Stimulated activated CD8-positive, alpha-beta memory T cell treated with anti-CD3 and anti-CD28 coated beads, Interleukin-15, amount 100 ng/mL, for 1 hour (primary cell): ENCODE measurements around the gene RSPO3.

Experiments used
- DNase-seq: peaks from one replicate; pipeline ENCODE4 v3.0.0-alpha.2; 2020; ENCODE audit warnings: low read depth

The RSPO3 gene

DNA sequence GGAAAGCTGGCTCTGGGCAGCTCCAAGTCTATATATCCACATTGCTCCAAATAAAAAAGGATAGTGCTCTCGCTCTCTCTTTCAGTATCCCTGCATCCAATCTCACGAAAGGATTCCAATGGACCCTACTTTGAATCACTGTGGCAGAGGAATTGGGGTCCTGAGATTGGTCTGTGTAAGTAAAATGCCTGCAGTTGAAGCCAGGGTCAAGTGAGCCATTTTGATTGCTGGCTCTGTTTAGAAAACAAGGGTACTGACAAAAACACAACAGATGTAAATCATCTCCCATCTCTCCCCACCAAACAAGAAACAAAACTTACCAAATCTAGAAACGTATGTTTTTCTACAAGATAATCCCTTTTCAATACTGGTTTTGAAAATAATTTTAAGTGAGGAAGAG lies 45.6 kb downstream of the RSPO3 start:
- no peak for DNase-seq

DNA sequence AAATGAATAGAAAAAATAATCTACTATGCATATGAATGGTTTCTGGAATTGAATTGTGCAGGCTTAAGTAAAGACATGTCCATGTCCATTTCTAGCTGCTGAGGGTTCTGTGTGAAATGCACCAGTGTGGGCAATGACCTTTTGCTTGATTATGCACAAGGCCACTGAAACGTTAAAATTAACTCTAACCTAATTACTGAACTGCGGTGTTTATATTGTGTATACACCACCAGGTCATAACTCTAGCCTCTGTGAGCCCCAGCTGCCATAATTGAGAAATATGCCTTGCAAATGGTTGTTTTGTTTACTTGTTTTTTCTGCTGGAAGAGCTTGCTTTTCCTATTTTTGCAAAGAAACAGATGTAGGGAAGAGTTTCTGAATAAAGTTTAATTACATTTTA lies 46.1 kb downstream of the RSPO3 start:
- no peak for DNase-seq

DNA sequence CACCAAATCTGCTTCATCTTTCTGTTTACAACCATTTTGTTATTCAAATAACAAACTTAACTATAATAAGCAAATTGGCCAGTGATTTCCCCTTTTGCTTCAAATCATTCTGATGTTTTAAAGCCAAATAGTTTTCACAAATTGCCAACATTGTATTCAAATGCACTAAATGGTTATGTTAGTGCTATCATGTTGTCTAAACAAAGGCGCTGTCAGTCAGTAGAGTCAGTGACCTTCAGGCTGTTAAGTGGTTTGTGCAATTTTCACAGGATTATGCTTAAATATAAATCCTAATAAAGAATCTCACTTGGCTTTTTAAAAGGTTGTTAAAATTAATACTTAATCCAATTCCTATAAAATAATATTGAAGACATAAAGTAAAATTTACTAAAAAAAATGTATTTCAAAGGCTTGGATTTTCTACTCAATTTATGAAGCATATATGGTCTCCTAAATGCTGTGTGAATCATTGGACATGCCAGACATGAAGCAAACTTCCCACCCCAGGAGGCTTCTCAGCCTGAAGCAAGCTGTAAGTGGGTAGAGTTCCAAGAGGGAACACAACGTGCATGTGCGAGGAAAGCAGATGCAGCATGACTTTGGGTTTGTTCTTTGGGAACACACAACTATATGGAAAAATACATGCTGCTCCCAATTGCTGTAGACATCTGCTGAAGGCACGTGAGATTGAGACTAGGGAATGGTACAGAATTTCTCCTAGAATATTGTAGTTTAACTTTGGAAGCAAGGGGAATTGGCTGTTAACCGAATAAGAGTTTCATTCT lies 54.9 kb downstream of the RSPO3 start:
- DNase-seq = no peak

DNA sequence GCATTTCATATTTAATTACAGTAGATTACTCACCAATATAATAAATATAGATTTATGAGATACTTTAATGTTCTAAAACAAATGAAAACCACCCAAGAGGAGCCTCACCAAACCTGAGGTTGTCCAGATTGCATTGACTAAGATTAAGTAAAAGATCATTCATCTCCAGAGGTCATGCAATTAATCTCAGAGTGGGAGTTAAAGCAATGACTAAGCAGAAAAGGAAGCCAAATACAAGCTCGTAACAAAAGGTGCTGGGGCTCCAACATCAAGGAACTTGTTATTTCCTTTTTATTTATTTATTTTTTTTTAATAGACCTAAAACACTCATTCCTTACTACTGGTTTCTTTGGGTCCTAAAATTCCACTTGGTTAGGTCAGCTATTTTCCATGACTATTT lies 57.7 kb downstream of the RSPO3 start:
- DNase-seq = no peak

DNA sequence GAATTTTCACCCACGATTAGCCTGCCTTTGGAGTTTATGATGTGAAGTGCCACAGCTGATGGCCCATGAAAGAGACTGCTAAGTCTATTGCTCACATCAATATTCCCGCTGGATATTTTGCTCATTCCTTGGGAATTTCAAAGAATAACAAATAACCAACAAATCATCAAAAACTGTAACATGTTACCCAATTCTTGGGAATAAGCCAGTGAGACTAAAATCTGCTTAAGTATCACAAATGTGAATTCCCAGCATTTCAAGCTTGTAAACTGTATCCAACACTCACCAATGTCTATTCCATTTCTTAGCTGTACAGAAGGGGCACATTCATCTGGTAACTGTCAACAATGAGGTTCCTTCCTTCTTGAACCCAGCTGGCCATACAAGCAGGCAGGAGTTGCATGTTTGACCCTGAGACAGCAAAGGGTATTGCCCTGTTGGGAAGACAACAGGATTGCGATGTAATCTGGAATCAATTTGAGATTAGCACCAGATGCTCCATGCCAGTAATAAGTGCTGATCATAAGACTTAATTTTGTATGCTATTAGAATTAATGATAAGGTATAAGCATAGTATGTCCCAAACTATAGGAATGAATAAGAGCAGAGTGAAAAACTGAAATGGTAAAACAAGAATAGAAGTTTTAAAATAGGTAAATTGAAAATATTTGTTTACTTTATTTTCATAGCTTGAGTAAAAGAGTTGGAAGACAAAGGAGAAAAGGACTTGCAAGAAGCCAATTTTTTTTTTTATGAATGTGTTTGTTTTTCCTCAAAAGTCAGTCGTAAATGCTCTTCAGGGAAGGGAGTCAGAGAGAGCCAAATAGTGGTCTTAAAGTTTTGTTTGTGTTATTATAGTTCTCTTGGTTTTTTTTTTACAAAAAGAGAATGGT lies 58.8 kb downstream of the RSPO3 start:
- no peak for DNase-seq

DNA sequence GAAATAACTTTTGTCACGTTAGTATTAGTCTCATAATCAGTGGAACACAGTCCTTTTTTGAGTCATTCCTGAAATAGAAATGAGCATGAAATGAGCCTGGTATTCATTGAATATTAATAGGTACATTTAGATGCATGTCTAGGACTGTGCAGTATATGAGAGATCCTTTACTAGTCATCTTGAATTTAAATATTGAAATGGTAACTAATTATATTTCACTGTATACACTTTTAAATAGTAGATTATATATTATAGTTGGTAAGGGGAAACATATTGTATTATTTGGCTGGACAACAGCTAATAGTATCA lies 59.4 kb downstream of the RSPO3 start:
- DNase-seq = no peak

DNA sequence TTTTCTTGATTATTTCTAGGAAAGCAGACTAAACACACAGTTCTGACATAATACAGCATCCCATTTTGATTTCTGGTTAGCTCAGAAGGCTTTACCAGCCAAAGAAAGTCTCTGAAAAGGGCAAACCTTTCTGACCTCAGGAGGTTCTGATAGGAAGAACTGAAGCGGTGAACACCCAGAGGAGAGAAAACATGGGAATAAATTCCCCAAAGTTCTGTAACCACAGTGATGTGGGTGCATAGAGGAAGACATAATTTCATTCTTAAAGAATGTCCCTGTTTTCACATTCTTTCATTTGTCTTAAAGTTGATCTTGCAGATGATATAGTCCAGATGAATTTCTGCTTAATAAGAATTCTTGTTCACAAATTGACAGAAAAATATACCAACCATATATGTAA lies 60.3 kb downstream of the RSPO3 start:
- no peak for DNase-seq

DNA sequence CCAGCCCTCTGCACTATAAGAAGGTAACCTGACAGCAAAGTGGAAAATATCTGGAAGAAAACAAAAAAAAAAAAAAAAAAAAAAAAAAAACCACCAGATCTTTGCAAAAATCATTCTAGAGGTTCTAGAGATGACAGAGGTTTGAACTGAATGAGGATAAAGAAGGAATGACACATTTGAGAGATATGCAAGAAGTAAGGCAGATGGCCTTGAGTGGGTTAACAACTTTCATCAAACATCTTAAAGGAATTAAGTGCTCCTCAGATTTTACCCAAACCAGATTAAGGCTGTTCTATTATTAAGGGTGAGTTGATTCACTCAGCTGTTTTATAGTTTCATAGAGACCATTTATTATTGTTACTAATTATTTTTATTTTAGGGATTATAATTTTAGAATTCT lies 62.0 kb downstream of the RSPO3 start:
- no peak for DNase-seq

DNA sequence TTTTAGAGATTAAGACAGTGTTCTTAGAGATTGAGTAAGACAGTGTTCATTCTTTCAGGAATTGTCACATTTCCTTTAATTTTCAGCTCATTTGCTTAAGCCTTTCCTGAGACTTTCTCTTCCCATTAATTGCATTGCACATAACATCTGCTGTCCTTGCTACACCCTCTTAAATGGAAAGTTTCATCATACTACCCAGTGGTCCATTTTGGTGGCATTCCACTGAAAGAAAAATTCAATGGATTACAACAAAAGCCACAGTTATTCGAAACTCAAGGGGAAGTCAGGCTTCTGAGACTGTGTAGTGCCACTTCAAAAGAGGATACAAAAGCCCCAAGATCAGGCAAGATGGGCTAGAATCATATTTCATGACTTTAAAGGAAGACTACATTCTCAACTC lies 64.0 kb downstream of the RSPO3 start:
- no peak for DNase-seq

DNA sequence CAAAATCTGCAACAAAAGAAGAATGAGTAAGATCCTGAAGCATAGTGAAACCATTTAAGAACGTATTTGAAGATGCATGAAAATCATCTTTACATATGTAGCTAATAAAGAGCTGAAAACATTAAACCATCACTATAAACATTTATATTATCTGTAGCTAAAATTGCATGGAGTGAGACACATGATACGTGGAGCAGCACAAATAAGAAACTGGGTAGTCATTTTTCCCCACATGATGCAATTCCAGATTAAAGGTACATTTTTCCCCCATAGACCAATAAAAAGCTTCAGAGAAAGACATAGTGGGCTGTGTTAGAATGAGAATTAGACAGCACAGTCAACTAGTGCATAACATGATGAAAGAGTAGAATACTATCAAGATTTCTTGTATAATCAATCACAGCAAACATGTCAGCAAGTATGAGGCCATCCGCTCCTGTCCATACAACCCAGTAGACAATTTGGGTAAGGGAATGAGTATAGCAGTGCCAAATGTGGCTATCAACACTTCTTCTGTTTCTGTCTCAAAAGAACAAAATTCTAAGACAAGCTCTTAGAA lies 67.0 kb downstream of the RSPO3 start:
- no peak for DNase-seq

DNA sequence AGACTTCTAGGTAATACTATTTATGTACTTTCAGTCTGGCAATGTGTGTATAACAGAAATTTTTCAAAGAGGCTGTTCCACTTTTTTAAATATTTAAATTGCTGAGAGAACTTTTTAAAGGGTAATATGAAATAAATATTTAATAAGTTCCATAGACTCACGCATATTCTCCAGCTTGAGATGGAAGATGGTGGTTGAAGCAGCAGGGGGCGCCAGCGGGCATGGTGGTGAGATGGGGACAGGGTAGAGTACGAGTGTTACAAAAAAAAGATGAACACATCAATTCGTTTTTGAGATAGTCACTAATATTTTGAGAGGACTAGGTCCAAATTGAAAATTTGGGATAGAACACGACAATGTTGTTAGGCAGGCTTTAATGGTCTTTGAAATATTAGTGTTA lies 68.4 kb downstream of the RSPO3 start:
- no peak for DNase-seq

DNA sequence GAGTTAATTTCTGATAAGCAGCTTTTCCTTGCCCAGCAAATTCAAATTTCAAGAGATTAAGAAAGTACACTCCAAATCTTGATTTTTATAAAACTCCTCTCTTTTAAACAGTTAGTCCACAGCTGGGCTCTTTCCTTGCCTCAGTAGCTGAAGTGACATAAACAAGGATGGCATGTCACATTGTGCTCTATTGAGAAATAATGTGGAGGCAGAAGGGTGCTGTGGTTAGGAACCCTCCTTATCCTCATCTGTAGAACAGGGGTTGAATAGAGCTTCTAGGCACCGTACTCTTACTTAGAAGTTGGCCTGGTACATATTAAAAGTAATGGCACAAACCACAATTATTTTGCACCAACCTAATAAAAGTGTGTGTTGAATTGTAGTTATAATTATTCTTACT lies 70.3 kb downstream of the RSPO3 start:
- DNase-seq = no peak

DNA sequence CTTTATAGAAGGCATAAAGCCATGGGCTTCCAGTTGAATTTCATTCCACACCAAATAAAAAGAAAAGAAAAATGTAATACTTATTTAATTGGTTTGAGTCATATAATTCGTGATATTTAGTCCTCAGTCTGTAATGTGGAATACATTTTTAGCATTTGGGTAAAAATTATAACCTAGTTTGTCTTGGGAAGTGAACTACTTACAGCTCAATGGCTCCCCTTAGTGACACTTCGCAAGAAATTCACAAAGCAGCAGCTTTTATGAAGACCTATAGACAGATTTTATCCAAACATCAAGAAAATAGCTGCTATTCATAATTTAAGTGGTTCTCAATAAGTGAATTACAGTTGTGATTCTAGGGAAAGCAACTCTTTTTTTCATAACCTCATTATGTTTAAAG lies 72.1 kb downstream of the RSPO3 start:
- no peak for DNase-seq

DNA sequence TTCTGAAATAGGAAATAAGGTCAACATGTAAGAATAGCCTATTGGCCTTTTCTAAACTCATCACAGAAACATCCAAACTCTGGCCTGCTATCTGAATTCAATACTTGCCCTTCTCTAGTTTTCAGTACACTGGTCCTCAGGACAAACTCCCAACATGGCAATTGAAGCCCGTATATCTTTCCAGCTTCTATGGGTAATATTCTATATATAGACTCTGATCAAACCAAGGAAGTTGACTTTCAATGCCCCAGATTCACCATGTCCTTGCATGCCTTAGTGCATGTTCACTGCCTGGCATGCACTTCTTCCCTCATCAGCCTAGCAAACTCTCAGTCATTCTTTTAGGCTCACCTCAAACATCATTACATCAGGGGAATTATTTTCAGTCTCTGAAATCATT lies 73.2 kb downstream of the RSPO3 start:
- no peak for DNase-seq

DNA sequence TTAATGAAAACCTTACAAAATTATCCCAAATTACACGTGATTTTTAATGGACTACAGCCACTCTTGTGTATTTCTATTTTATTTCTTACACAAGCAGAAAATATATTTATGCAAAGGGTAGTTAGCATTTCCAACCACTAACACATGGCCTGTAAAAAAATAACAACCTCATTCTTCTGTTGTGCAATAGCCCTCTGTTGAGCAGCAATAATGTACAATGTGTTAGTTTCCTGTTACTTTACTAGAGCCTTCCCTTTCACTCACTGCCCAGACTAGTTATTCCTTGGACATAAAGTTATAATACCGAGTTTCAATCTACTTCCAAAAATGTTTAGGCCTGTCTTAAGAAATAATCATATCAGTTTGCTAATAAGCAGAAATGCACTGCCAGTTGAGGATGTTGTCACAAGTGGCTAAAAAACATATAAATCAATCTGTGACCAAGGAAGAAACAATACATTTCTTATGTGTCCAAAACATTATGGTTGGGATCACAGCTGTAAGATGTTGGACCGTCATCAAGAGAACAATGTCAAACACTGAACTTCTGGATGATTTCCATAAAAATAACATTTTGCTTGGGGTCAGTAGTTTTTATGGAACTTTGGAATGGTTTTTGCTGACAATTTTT lies 74.6 kb downstream of the RSPO3 start:
- no peak for DNase-seq

DNA sequence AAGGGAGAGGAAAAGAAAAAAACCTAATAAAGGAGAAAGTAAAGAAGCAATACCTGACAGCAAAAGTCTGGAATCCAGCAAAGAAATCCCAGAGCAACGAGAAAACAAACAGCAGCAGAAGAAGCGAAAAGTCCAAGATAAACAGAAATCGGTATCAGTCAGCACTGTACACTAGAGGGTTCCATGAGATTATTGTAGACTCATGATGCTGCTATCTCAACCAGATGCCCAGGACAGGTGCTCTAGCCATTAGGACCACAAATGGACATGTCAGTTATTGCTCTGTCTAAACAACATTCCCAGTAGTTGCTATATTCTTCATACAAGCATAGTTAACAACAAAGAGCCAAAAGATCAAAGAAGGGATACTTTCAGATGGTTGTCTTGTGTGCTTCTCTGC lies 77.4 kb downstream of the RSPO3 start:
- DNase-seq = no peak

DNA sequence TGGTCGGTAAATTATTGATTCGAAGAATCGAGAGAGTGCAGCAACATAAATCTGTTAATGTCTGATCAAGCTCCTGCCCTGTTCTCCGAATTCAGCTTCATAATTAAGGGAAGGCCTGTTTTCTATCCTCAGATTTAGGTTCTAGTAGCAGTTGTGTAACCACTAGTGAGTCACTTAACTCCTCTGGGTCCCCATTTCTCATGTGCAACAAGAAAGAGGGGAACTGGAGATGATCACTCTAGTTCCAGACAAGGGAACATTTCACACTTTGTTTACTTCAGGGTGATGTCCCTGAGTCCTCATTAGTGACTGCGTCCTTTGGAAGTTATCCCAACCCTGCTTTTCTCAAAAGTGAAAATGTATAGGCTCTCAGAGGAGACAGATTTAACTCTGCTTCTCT lies 80.1 kb downstream of the RSPO3 start:
- no peak for DNase-seq

DNA sequence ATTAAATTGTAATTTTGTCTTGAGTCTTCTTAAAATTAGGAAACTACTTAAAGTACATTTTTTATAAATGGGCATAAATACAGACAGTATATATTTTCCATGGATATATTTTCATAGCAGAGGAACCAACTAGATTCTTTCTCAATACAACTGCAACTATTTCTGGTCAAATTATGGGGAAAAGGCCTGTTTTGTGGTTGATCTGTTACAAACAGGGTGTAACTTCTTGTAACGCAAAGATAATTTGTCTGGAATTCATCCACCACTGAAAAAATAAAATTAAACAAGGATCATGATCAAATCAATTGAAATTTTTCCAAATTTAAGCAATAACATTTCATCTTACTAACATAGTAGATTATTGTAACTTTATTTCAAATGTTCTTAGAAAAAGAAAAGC lies 81.0 kb downstream of the RSPO3 start:
- no peak for DNase-seq

DNA sequence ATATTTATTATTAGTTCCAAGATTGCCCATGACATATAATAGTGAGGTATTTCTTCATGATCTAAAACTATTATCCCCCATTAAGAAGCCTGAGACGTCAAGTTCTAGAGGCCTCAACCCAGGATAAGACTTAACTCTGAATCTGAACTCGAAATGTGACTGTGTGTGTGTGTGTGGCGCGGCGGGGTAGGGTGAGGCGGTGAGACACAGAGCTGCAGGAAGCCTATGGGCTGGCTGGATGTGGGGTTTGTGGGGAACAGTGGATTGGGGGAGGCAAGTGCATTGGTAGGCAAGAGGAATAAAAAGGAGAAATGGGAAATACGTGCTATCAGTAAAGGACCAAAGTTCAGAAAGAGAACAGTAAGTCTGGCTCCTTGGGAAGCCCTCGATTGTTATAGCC lies 81.6 kb downstream of the RSPO3 start:
- no peak for DNase-seq

DNA sequence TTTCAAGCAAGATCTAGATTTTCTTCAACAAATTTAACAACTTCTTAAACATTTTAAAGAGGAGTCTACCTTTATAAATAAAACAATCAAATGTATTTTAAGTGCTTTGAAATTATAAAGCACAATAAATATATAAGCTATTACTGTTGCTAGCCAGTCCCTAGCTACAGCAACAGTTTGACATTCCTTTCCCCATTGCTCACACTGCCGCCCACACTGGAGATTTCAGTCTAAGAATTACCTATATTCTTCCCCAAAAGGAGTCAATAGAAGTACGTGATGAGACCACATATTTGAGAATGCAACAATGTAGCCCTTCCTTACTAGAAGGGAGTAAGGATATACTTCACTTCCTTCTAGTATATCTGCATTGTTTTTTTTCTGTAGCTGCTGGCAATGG lies 82.8 kb downstream of the RSPO3 start:
- DNase-seq = no peak

DNA sequence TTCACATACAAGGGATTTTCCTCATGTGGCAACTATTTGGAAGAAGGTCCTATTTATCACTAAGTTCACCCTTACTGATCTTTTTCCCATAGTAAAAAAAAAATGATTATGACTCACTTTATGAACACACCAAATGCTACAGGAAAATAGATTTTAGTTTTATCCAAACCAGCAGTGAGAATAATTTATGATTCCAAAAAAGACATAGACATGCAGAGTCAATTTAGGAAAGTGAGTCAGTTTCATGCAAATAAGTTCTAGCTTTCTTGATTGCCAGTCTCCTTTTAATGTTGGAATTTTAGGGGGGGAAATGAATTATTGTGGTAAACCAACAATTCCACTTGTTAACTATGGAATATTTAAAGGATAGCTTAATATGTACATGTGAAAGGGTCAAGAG lies 84.2 kb downstream of the RSPO3 start:
- DNase-seq = no peak

DNA sequence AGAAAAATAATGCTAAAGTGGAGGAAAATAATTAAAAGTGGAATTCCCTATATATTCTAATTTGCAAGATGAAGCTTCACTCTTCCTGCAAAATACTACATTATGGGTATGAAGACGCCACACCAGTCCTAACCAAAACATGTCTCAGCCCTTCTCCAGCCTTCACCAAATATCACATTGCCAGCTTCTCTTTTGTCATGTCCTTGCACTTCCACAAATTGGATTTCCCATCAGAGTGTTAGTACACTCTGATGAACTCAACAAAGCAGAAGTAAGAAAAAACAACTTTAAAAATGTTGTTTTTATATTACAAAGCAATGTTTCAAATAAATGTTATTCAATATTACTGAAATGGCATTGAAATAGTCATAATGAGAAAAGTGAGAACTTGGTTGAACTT lies 85.8 kb downstream of the RSPO3 start:
- DNase-seq = no peak

DNA sequence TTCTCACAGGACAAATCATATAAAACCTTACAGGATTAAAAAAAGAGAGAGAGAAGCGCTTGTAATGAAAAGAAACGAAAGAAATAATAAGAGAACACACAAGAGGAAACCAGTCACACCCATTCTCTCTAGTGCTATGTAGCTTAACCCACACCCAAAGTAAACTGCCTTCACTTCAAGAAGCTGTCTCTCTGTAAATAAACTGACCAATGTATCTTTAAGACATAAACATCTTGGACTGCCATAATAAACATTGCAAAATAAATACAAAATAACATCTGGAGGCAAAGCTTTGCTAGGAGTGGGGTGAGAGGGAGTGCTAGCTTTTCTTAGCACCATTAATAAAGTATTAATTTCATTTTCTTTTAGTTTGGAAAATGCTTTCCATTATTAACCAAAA lies 86.6 kb downstream of the RSPO3 start:
- DNase-seq = no peak
